Activated CD4-positive, alpha-beta T cell treated with anti-CD3 and anti-CD28 coated beads, Interleukin-2, amount 10 ng/mL, durations not matched to agents 24 days and 14 days (primary cell): ENCODE results near the gene GPR82. TPM values are rescaled to one million over a fixed set of nuclear protein-coding genes. Genes with fewer than 3 reads are reported as not detected.
A peak's percentile ranks its signal among the peaks of the same experiment; 100 is the strongest.
"Not testable (repeated sequence)": the region's sequence is repeated elsewhere in the genome, so short reads cannot be mapped to it uniquely, and the experiment has no call there.

Source experiments
- DNase-seq: peaks from one replicate; pipeline ENCODE4 v3.0.0; 2022
- H3K27ac Mint-ChIP-seq: one replicate; pipeline ENCODE4 v1.8.0; 2022; ENCODE audit warnings: mild to moderate bottlenecking, mixed read lengths
- H3K27me3 Mint-ChIP-seq: one replicate; pipeline ENCODE4 v1.8.0; 2022; ENCODE audit warnings: mixed read lengths
- H3K36me3 Mint-ChIP-seq: one replicate; pipeline ENCODE4 v1.8.0; 2022; ENCODE audit warnings: low read depth, mild to moderate bottlenecking, mixed read lengths
- H3K4me1 Mint-ChIP-seq: one replicate; pipeline ENCODE4 v1.8.0; 2021; ENCODE audit warnings: mixed read lengths
- H3K4me3 Mint-ChIP-seq: one replicate; pipeline ENCODE4 v1.8.0; 2022; ENCODE audit warnings: mild to moderate bottlenecking, moderate library complexity, mixed read lengths
- H3K9me3 Mint-ChIP-seq: one replicate; pipeline ENCODE4 v1.8.0; 2021; ENCODE audit warnings: mixed read lengths
- intact Hi-C: fragments of 100-400 bp; cut with micrococcal nuclease; formaldehyde crosslinking; loops from one replicate; pipeline ENCODE4 v1.15.1; 2023
- total RNA-seq: library from RNA; stranded (reverse); gene quantifications from 2 replicates; pipeline ENCODE4 v1.2.3, GENCODE V29; 2022

Gene GPR82
- total RNA-seq = not detected in 2 replicates

GRCh38 chrX:41723826-41724225 is at the start of gene GPR82:
TSS of gene GPR82 (plus strand) at chrX:41724181. CDS start at chrX:41727027, 2,846 bp downstream.
- H3K27ac Mint-ChIP-seq = no peak within 1 kb of the TSS
- peaks cover 19% of the 10 kb centered on the region for H3K36me3 Mint-ChIP-seq
- H3K4me3 Mint-ChIP-seq = no peak within 1 kb of the TSS
- peaks cover 17% of the 10 kb centered on the region for H3K4me1 Mint-ChIP-seq
- DNase-seq = no peak
- intact Hi-C loops = no loop called here
- no peaks in the 10 kb centered on the region for H3K27me3 Mint-ChIP-seq
- H3K9me3 Mint-ChIP-seq = peaks cover 4% of the 10 kb centered on the region

GRCh38 chrX:41676361-41676760 is 47.6 kb upstream of the GPR82 start:
- H3K27ac Mint-ChIP-seq, H3K4me3 Mint-ChIP-seq, H3K27me3 Mint-ChIP-seq, intact Hi-C loops, H3K9me3 Mint-ChIP-seq, DNase-seq: not testable (repeated sequence)
- Mint-ChIP-seq H3K36me3 (peaks cover 16% of the 10 kb centered on the region), H3K4me1 (peaks cover 13% of the 10 kb centered on the region)

- H3K27me3 Mint-ChIP-seq = no peaks in the 10 kb centered on the region
These were observed 46.6 kb upstream of the GPR82 start for GRCh38 chrX:41677183-41678060.

GRCh38 chrX:41684138-41684537 is 39.8 kb upstream of the GPR82 start:
- H3K4me3 Mint-ChIP-seq = no peak overlapping the region
- H3K9me3 Mint-ChIP-seq = no peaks in the 10 kb centered on the region
- H3K36me3 Mint-ChIP-seq = peaks cover 5% of the 10 kb centered on the region
- no peaks in the 10 kb centered on the region for H3K27me3 Mint-ChIP-seq
- intact Hi-C loops = no loop called here
- peaks cover 13% of the 10 kb centered on the region for H3K4me1 Mint-ChIP-seq
- H3K27ac Mint-ChIP-seq = no peak overlapping the region
- no peak for DNase-seq

More at GRCh38 chrX:41677183-41678060, 46.6 kb upstream of the GPR82 start:
- peaks cover 11% of the 10 kb centered on the region for H3K4me1 Mint-ChIP-seq
- intact Hi-C loops = no loop called here
- H3K4me3 Mint-ChIP-seq = no peak overlapping the region
- peaks cover 14% of the 10 kb centered on the region for H3K36me3 Mint-ChIP-seq
- H3K9me3 Mint-ChIP-seq = peaks cover 4% of the 10 kb centered on the region
- DNase-seq = no peak
- H3K27ac Mint-ChIP-seq = no peak overlapping the region

- no peaks in the 10 kb centered on the region for H3K27me3 Mint-ChIP-seq
- H3K9me3 Mint-ChIP-seq = no peaks in the 10 kb centered on the region
- H3K27ac Mint-ChIP-seq = no peak overlapping the region
- no peak for DNase-seq
- intact Hi-C loops = loop anchor here (5.0 kb wide), 1 partner anchor 47 kb away; no protein-coding TSS in a partner anchor
- H3K4me1 Mint-ChIP-seq = peaks cover 13% of the 10 kb centered on the region
- peaks cover 5% of the 10 kb centered on the region for H3K36me3 Mint-ChIP-seq
- no peak overlapping the region for H3K4me3 Mint-ChIP-seq
These were observed 39.0 kb upstream of the GPR82 start for GRCh38 chrX:41684940-41685339.

- Mint-ChIP-seq H3K27me3 (no peaks in the 10 kb centered on the region), H3K27ac (no peak overlapping the region), H3K9me3 (no peaks in the 10 kb centered on the region), H3K4me3 (no peak overlapping the region), H3K4me1 (peaks cover 13% of the 10 kb centered on the region), H3K36me3 (peaks cover 2% of the 10 kb centered on the region)
- intact Hi-C loops = loop anchor here (5.0 kb wide), 1 partner anchor 46 kb away; no protein-coding TSS in a partner anchor
- DNase-seq = no peak
These were observed 37.2 kb upstream of the GPR82 start for GRCh38 chrX:41686788-41687187.

GRCh38 chrX:41688156-41688555 is 35.8 kb upstream of the GPR82 start:
- H3K27ac Mint-ChIP-seq = no peak overlapping the region
- H3K4me1 Mint-ChIP-seq = peaks cover 19% of the 10 kb centered on the region
- no peak overlapping the region for H3K4me3 Mint-ChIP-seq
- no peaks in the 10 kb centered on the region for H3K9me3 Mint-ChIP-seq
- no peak for DNase-seq
- H3K27me3 Mint-ChIP-seq = no peaks in the 10 kb centered on the region
- intact Hi-C loops = loop anchor here (5.0 kb wide), 1 partner anchor 44 kb away; no protein-coding TSS in a partner anchor
- peaks cover 5% of the 10 kb centered on the region for H3K36me3 Mint-ChIP-seq

GRCh38 chrX:41688835-41689234 is 35.1 kb upstream of the GPR82 start, which contains the start of gene GPR34:
TSS of gene GPR34 (plus strand) at chrX:41688973. CDS start at chrX:41695634, 6,661 bp downstream.
- H3K27ac Mint-ChIP-seq = no peak within 1 kb of the TSS
- DNase-seq = peak; percentile 65
- peaks cover 24% of the 10 kb centered on the region for H3K4me1 Mint-ChIP-seq
- intact Hi-C loops = loop anchor here (1.0 to 5.0 kb wide), 2 partner anchors 24 to 43 kb away; no protein-coding TSS in a partner anchor
- H3K27me3 Mint-ChIP-seq = no peaks in the 10 kb centered on the region
- peaks cover 5% of the 10 kb centered on the region for H3K36me3 Mint-ChIP-seq
- no peaks in the 10 kb centered on the region for H3K9me3 Mint-ChIP-seq
- H3K4me3 Mint-ChIP-seq = no peak within 1 kb of the TSS

GRCh38 chrX:41689711-41690110 is 34.3 kb upstream of the GPR82 start:
- Mint-ChIP-seq H3K27ac (no peak overlapping the region), H3K27me3 (no peaks in the 10 kb centered on the region), H3K4me1 (peaks cover 30% of the 10 kb centered on the region), H3K9me3 (no peaks in the 10 kb centered on the region), H3K4me3 (no peak overlapping the region), H3K36me3 (peaks cover 5% of the 10 kb centered on the region)
- no peak for DNase-seq
- intact Hi-C loops = loop anchor here (1.0 to 5.0 kb wide), 2 partner anchors 24 to 43 kb away; no protein-coding TSS in a partner anchor

- no peak overlapping the region for H3K27ac Mint-ChIP-seq
- H3K36me3 Mint-ChIP-seq = peaks cover 6% of the 10 kb centered on the region
- no peaks in the 10 kb centered on the region for H3K27me3 Mint-ChIP-seq
- H3K4me1 Mint-ChIP-seq = peaks cover 32% of the 10 kb centered on the region
- H3K4me3 Mint-ChIP-seq = no peak overlapping the region
- H3K9me3 Mint-ChIP-seq = peaks cover 6% of the 10 kb centered on the region
- DNase-seq = no peak
- intact Hi-C loops = no loop called here
These were observed 31.7 kb upstream of the GPR82 start for GRCh38 chrX:41692162-41692749.

- H3K27ac Mint-ChIP-seq = no peak overlapping the region
- no peak overlapping the region for H3K4me3 Mint-ChIP-seq
These were observed 31.0 kb upstream of the GPR82 start for GRCh38 chrX:41693024-41693423.

GRCh38 chrX:41695426-41695825 is 28.6 kb upstream of the GPR82 start:
- intact Hi-C loops = no loop called here
- Mint-ChIP-seq H3K4me1 (peaks cover 27% of the 10 kb centered on the region), H3K27me3 (no peaks in the 10 kb centered on the region), H3K27ac (no peak overlapping the region), H3K36me3 (peaks cover 4% of the 10 kb centered on the region), H3K9me3 (peaks cover 6% of the 10 kb centered on the region), H3K4me3 (no peak overlapping the region)
- peak; percentile 58 for DNase-seq

More at GRCh38 chrX:41693024-41693423, 31.0 kb upstream of the GPR82 start:
- H3K9me3 Mint-ChIP-seq = peaks cover 6% of the 10 kb centered on the region
- no peak for DNase-seq
- intact Hi-C loops = no loop called here
- H3K36me3 Mint-ChIP-seq = peaks cover 4% of the 10 kb centered on the region
- H3K27me3 Mint-ChIP-seq = no peaks in the 10 kb centered on the region
- H3K4me1 Mint-ChIP-seq = peaks cover 30% of the 10 kb centered on the region

GRCh38 chrX:41703574-41704029 is 20.4 kb upstream of the GPR82 start:
- DNase-seq = no peak
- H3K9me3 Mint-ChIP-seq = no peaks in the 10 kb centered on the region
- peaks cover 10% of the 10 kb centered on the region for H3K36me3 Mint-ChIP-seq
- no peak overlapping the region for H3K27ac Mint-ChIP-seq
- no peak overlapping the region for H3K4me3 Mint-ChIP-seq
- H3K4me1 Mint-ChIP-seq = peaks cover 24% of the 10 kb centered on the region
- intact Hi-C loops = loop anchor here (2.0 kb wide), 2 partner anchors 17 to 37 kb away; no protein-coding TSS in a partner anchor
- H3K27me3 Mint-ChIP-seq = no peaks in the 10 kb centered on the region

- DNase-seq = no peak
- intact Hi-C loops = no loop called here
- H3K27ac Mint-ChIP-seq = peak overlapping the region; percentile 52
- H3K36me3 Mint-ChIP-seq = peaks cover 10% of the 10 kb centered on the region
- H3K4me3 Mint-ChIP-seq = no peak overlapping the region
- H3K9me3 Mint-ChIP-seq = no peaks in the 10 kb centered on the region
- peaks cover 20% of the 10 kb centered on the region for H3K4me1 Mint-ChIP-seq
- no peaks in the 10 kb centered on the region for H3K27me3 Mint-ChIP-seq
These were observed 18.9 kb upstream of the GPR82 start for GRCh38 chrX:41705042-41705441.
